Epidermal melanocyte (primary cell): ENCODE measurements around the gene B4GALNT1.
"Not testable (repeated sequence)": the region's sequence is repeated elsewhere in the genome, so short reads cannot be mapped to it uniquely, and the experiment has no call there.

Source experiments
- DNase-seq: peaks from one replicate; pipeline ENCODE4 v3.0.0; 2011; ENCODE audit warnings: low spot score; ENCODE audit not compliant: insufficient read length

The B4GALNT1 gene

DNA sequence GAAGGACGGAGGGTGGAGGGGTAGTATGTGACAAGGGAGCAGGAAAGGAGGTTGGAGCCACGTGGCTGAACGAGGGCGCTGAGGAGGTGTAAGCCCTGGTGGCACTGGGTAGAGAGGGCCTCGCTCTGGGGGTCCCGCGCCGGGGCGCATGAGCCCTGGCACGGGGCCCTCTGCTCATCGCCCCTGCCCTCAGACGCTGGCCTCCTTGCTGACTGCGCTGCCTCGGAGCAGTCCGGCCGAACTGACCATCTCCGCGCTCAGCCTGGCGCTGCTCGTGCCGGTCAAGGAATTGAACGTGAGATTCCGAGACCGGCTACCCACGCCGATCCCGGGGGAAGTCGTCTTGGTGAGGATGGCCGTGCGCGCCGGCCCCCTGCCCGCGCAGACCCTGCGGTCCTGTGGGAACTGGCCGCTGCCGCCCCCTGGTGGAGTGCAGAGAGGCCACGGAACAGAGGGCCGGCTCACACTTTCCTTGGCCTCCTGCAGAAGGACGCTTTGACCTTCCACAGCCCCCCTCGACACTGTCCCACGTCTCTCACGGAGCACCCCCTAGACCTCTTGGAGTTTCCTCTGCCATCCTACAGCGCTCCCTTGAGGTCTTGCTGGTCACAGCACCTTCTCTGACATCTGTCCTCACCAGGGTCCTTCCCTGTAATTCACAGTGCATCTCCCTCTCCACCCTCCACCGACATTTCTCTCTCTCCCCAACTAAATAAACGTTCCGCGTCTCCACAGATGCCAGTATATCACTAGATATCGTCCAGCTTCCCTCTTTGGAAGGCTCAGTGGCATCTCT lies 11.3 kb downstream of the B4GALNT1 start:
- peak; percentile 83 for DNase-seq

DNA sequence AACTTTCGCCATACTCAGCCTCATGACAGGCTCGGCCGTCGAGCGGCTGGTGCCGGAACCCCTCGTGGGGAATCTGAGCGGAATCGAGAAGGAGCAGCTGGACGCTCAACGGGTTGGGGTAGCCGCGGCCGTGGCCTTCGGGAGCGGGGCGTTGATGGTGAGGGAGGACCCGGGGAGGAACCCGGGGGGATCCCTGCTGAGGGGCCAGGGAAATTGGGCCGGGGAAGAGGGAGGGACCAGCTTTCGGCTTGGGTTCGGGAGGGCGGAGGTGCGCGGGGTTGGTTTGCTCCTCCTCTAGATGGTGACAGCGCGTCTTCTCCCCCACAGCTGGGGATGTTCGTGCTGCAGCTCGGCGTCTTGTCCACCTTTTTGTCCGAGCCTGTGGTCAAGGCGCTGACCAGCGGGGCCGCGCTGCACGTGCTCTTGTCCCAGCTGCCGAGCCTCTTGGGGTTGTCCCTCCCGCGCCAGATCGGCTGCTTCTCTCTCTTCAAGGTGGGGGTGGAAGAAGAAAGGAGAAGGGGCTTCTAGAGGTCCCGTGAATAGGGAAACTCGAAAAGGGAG lies 12.0 kb downstream of the B4GALNT1 start:
- DNase-seq = no peak

DNA sequence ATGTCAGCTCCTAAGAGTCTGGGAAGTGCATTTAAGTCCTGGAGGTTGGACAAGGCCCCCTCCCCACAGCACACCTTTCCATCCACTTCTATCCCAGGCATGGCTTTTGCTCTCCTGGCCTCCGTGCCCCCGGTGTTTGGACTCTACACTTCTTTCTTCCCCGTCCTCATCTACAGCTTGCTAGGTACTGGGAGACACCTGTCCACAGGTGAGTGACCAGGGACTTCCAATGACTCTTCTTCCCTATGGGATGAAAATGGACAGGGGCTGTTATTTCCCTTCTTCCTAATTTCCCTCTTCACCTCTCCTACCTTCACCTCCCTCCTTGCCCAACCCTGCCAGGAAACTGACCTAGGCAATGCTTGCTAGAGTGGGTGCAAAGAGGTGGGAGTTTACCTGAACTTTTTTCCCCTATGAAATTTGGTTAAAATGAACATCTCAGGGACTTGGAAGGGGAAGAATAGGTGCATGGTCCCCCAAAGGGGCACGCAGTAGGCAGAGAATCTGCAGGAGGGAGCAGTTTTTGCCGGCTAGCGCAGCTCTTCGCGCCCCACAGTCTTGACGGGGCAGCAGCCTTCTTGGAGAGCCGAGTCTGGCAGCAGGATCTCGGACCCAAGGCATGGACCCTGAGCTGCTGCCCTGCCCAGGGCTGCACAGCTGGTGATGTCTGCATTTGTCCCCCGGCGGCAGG lies 12.6 kb downstream of the B4GALNT1 start:
- DNase-seq = no peak

DNA sequence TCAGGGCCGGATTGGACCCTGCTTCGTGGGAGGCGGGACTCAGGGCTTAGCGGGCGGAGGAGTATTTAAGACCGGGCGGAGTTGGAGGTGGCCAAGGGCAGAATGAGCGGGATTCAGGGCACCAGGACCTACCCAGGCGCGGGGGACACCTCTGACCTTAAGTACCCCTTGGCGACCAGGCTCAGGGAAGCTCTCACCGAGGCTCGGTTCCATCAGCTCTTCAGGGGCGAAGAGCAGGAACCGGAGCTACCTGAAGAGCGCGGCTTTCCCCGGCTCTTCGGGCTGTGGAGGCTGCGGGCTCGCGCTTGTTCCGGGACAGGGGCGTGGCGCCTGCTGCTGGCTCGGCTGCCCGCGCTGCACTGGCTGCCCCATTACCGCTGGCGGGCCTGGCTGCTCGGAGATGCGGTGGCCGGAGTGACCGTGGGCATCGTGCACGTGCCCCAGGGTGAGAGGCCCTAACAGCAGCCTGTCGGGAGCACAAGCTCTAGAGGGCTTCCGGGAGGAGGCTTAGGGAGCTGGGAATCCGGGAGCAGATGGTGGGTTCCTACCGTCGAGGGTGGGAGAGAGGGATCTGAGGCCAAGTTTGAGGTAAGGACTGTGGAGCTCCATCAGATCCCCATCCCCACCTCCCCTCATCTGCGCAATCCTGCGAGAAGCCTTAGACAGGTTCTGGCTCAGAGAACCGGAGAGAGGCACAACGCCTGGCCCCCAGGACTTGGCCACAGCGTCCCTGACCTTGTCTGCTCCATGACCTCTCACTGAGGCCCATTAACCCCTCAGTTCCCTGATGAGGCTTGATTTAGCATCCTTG lies 13.4 kb downstream of the B4GALNT1 start:
- no peak for DNase-seq

DNA sequence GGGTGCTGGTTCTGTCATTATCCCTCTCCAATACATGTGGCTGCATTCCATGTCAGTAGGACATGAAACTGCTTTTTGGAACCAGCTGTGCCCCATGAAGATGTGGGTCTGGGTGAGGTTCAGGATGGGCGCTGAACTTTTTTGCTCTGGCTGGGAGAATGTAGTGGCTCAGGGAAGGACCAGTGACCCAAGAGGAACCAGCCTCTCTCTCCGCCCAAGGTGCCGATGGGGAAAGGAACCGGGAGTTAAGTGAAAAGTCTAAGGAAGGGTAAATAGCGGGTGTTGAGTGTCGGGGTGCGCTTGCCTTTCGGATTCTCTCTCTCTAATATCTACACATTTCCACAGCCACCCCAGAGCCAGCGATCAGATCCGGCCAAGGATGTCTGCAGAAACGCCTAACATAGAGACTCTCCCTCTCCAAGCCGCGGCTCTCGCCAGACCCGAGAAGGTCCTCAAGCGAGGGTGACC lies 14.0 kb downstream of the B4GALNT1 start:
- DNase-seq = no peak

DNA sequence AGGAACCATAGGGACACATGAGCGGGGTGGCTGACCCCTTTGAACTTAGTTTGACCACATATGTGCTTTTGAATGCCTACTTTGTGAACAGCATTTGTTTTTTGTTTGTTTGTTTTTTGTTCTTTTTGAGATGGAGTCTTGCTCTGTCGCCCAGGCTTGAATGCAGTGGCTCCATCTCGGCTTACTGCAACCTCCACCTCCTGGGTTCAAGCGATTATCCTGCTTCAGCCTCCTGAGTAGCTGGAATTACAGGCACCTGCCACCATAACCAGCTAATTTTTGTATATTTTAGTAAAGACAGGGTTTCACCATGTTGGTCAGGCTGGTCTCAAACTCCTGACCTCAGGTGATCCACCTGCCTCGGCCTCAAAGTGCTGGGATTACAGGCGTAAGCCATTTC lies 14.6 kb downstream of the B4GALNT1 start:
- not testable (repeated sequence) for DNase-seq

DNA sequence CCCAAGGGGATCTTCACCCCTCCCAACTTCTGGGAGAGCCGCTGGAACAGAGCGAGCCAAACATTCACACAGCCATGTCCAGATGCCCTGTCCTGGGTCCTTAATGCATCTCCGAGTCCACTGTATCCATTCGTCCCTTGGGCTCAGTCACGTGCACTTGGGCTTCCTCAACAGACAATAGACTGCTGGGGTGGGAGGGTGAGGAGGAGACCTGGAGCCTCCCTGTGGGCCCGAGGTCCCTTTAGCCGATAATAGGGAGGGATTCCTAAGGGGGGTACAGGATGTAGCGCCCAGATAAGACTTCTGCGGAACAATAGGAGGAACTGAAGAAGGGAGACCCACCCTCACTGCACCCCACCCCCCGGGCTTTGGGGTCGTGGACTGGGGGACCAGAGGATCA lies 15.1 kb downstream of the B4GALNT1 start:
- no peak for DNase-seq

DNA sequence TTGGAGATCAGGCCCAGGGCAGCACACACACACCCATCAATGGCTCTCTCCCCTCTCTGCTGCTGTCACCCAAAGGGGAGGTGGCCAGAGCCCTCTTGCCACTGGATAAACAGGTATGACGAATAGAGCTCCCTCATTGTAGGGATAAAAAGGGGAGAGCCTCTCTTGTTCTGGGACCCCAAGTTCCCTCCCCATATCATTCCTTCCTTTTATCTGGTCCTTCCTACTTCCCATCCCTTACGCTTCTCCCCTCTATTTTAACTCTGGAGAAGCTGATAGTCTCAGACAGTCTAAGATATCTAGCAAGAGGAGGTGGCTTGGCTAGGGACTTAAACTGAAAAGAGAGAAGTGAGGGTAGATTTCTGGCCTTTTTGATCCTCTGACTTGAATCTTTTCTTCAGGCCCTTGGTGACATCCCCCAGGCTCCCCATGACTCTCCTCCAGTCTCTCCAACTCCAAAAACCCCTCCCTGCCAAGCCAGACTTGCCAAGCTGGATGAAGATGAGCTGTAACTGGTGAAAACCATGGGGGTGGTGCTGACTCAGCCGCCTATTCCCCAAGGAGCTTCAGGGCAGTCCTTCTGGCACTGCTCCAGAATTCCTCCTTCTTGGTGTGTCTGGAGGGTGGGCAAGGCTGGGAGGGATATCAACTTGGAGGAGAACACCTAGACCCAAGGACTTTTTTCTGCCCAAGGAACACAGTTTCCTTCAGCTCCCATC lies 16.5 kb downstream of the B4GALNT1 start:
- DNase-seq = no peak

DNA sequence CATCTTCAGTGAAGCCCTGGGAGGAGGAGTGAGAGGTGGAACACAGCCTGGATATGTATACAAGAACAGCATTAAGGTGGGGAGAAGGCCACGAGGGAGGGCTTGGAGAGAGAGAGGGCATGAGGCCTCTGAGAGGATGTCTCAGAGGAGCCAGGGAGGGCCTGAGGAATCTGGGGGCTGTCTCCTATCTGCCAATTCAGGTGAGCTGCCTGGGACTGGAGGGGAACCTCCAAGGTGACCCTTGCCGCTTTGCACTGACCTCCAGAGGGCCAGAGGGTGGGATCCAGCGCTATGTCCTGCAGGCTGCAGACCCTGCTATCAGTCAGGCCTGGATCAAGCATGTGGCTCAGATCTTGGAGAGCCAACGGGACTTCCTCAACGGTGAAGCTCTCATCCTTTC lies 17.4 kb downstream of the B4GALNT1 start:
- no peak for DNase-seq

DNA sequence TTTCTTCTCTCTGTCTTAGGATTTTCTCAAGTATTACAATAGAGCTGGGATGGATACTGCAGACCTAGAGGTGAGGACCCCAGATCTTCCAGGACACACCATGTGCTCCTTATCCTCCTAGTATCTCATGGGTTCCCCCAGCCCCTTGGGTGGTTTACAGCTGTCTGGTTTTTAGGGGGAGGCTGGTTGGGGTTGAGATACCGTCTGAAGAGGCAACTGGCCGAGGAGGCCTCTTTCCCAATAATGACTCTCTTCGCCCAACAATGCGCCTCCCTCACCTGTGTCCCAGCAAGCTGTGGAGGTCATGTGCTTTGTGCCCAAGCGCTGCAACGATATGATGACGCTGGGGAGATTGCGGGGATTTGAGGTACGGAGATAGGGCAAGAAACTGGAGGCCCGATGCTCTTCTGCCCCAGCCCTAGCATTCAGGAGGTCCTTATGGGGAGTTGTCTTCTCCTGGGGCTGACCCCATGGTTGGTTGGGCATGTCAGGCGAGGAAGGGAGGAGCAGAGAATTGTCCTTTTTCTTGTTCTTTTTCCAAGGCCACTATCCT lies 18.0 kb downstream of the B4GALNT1 start:
- DNase-seq = no peak

DNA sequence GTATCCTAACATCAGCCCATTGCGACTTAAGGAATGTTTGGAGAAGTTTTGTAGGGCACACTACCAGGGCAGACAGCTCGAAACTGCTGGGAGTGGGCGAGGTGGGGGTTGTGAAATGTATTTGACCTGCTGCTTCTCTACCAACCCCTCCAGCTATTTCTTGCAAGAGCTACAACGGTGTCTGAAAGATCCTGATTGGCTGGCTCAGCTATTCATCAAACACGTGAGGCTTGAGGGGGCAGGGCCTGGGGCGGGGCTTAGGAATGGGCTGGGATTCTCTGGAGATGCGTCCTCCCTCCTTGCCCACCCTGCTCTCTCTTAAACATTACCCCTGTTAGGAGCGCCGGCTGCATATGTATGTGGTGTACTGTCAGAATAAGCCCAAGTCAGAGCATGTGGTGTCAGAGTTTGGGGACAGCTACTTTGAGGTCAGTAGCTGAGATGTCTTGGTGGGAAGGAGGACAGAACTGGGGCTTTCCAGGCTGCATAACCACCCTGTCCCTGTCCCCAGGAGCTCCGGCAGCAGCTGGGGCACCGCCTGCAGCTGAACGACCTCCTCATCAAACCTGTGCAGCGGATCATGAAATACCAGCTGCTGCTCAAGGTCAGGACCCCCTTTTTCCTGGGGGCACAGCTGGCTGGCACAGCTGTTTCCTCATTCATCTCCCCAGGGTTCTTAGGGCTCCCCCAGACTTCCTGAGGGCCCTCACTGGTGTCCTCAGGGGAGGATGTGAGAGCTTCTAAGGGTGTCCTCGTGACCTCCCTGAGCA lies 18.6 kb downstream of the B4GALNT1 start:
- no peak for DNase-seq

DNA sequence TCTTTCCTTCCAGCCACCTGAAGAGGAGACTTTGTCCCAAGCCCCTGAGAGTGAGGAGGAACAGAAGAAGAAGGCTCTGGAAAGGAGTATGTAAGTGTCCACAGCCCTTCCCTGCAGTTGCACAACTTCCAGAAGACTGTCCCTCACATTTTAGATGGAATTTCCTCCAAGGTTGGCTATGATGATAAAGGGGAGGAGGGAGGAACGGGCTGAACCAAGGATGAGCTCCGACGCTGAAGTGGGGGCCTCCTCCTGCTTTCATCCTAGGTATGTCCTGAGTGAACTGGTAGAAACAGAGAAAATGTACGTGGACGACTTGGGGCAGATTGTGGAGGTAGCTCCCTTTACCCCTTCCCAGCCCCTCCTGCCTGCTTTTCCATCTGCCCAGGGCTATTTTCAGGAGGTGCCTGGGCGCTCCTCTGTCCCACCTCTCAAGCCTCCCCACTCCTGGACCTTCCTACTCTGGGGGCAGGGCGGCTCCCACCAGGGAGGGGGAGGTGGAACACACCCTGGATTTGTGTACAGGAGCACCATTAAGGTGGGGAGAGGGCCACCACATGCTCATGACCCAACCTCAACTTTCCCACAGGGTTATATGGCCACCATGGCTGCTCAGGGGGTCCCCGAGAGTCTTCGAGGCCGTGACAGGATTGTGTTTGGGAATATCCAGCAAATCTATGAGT lies 19.4 kb downstream of the B4GALNT1 start:
- no peak for DNase-seq

DNA sequence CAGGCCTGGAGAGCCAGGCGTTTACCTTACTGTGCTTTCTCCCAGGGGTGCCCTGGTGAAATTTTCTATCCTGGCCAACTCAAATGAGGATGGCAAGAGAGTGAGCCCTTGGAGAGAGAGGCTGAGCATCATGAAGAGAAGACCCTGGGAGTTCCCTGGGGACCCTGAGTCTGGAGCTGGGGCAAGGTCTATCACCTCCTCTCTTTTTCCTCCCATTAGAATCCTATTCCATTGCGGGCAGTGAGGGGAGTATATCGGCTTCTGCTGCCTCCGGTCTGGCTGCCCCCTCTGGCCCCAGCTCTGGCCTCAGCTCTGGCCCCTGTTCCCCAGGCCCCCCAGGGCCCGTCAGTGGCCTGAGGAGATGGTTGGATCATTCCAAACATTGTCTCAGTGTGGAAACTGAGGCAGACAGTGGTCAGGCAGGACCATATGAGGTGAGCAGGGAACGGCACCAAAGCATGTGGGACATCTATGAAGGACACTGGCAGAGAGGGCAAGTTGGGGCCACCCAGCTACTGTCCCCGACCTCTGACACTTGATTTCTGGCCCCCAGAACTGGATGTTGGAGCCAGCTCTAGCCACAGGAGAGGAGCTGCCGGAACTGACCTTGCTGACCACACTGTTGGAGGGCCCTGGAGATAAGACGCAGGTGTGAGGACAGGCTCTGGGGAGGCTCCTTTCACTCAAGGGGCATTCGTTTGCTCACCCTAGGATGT lies 20.1 kb downstream of the B4GALNT1 start:
- DNase-seq = no peak

DNA sequence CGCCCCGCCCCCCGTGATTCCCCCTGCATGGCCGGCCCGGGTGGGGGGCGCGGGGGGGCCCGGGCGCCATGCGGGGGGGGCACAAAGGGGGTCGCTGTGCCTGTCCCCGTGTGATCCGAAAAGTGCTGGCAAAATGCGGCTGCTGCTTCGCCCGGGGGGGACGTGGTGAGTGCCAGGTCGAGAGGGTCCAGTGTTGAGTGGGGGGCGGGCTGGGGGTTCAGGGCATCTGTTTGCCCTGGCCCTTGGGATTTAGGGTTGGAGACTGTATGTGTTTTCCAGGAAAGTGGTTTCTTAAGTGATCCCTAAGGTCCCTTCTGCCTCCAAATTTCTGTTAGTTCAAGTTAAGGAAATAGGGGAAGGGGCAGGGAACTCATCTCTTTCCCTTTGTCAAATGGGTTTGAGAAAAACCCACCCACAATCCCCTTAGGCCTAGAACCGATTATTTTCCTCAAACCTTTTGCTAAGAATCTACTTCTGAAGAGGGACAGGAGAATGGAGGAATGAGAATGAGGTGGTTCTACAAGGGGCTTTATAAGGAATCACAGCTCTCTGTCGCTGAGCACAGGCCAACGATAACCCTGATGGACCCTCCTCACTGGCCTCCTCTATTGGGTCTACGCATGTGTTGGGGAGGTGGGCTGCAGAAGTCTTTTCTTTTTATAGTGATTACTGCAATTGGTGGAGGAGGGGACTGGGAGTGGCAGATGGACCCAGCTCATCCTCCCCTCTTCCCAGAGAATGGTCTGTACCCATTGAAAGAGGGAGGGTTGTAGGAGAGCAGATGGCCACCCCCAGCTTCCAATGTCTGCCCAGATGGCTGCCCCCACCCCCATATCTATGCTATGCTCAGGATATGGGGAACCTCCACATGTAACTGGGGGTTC lies 20.9 kb downstream of the B4GALNT1 start:
- no peak for DNase-seq

DNA sequence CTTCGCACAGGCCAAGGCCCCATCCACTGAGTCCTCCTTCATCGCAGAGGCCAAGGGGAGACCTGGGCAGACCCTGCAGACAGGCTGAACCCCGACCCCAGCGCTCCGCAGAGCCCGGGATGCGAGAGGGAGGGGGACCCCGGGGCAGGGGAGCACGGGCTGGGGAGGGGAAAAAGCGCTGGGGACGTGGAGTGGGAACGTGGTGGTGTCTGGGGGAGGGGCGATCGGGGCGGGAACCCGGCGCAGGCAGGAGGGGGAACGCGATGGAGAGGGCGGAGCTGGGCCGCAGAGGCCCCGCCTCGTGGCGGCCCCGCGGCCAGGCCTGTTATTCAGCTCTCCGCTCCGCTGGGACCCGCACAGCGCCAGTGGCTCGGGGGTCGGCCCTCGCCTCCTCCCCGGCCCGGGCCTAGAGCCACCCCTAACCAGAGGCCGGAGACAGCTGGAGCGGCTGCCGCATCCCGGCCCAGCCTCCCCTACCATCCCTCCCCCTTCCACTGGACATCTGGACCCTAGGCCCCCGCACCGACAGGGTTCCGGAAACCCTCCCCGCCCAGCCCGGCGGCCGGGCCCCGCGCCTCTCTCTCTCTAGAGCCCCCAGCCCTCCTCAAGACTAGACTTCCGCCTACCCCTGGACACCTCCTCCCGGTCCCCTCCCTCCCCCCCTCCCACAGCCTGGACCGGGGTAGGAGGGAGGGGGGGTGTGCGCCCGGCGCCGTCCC lies 21.7 kb downstream of the B4GALNT1 start, which contains the start of gene ARHGEF25:
Gene ARHGEF25 (plus strand): TSS at position 328 of the 719 bp plus-strand sequence. CDS start 460 bp downstream, outside the sequence.
- DNase-seq = peak; percentile 93

DNA sequence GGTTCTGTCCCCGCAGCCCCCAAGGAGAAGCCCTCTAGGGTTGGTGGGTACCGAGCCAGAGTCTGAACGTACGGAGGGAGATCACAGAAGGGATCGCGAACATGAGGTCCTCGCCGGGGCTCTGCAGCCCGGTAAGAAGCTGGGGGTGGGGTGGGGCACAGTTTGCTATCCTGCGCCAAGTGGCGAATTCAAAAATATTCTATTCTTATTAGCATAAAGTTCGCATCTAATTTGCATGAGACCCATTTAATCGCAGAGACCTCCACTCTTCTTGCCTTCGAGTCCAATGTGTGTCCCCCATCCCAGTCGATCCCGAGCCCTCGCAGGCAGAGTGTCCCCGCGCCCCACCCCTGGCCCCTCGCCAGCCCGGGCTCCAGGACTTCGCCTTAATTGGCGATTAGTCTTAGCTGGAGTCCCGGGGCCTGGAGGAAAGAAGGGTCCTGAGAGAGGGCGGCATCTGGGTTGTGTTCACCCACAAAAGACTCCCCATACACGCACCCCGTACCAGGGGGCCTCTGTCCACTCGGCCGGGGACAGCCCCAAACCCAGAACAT lies 22.4 kb downstream of the B4GALNT1 start:
- DNase-seq = no peak
